HuH-7.5 (cell line): ENCODE results near the gene C11orf58.

Experiments
- DNase-seq: peaks from one replicate; pipeline ENCODE4 v3.0.0; 2011; ENCODE audit warnings: low spot score

The C11orf58 gene

GRCh38 chr11:16804104-16804947, 65.9 kb downstream of the C11orf58 start:
- no peak for DNase-seq

DNA sequence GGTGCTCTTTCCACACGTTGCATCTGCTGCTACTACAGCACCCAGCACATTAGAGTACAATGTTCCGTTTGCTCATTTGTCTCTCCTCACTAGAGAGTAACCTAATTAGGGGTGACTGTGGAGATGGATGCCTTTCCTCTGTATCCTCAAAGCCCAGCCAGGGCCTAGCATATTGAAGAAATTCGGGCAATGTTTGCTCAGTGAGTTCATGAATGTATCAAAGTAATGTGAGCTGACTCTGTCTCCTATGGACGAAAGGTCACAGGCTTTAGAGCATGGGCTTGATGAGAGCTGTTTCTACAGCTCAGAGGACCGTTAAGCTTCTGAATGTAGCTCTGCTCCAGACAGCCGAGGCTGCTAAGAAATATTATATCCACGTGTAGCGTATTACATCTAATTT, 67.5 kb downstream of the C11orf58 start:
- DNase-seq, result no peak

- DNase-seq, result no peak
These were observed 68.3 kb downstream of the C11orf58 start for GRCh38 chr11:16806791-16807190.

GRCh38 chr11:16807306-16807705, 68.9 kb downstream of the C11orf58 start:
- no peak for DNase-seq
